PC-9 (cell line): ENCODE data around the gene ABLIM1.

Experiments
- EZH2 ChIP-seq: fragments of 200-600 bp; sonication (generic); IDR thresholded peaks from 2 replicates; pipeline ENCODE4 v1.8.0; 2017; ENCODE audit warnings: antibody characterized with exemption, low read depth
- TF ChIP-seq, protein P1 (sequence below): fragments of 200-600 bp; sonication (generic); conservative IDR thresholded peaks from 2 replicates; pipeline ENCODE4 v1.6.1; 2017; ENCODE audit warnings: mixed run types, antibody characterized with exemption, mild to moderate bottlenecking, moderate library complexity

DNA sequence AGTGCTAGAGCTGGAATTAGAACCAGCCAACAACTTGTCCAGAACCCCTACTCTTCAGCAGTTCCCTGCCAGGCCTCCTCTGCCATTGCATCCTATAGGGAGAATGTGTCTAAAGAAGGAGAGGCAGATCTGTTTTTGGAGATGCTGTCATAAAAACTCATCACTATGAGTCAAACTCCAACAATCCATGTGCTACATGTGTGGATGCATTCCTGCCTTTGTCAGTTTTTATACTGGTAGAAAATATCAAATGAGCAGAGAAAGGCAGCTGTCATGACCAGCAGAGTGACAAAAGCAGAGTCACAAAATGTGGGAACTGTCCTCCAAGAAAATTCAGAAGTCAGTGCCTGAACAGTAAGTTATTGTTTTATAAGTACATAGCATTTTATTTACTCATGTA lies 93.0 kb downstream of the ABLIM1 start:
- TF ChIP-seq, protein P1, sequence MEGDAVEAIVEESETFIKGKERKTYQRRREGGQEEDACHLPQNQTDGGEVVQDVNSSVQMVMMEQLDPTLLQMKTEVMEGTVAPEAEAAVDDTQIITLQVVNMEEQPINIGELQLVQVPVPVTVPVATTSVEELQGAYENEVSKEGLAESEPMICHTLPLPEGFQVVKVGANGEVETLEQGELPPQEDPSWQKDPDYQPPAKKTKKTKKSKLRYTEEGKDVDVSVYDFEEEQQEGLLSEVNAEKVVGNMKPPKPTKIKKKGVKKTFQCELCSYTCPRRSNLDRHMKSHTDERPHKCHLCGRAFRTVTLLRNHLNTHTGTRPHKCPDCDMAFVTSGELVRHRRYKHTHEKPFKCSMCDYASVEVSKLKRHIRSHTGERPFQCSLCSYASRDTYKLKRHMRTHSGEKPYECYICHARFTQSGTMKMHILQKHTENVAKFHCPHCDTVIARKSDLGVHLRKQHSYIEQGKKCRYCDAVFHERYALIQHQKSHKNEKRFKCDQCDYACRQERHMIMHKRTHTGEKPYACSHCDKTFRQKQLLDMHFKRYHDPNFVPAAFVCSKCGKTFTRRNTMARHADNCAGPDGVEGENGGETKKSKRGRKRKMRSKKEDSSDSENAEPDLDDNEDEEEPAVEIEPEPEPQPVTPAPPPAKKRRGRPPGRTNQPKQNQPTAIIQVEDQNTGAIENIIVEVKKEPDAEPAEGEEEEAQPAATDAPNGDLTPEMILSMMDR: no peak
- TF ChIP-seq EZH2: no peak
